GM12878 (cell line): ENCODE measurements around the gene DENND10. TPM values are rescaled to one million over a fixed set of nuclear protein-coding genes. Genes with fewer than 3 reads are reported as not detected.

Experiments used
- ATAC-seq: fragments of 200-7000 bp; cut with Tn5 transposase; 3 replicates; pipeline ENCODE4 v1.9.1; 2020; ENCODE audit warnings: mild to moderate bottlenecking, moderate library complexity
- BruUV-seq: library from RNA; stranded (reverse); fragments of 400-500 nt; replicated peaks from 2 replicates; lab custom pipeline; 2021; lab: Mats Ljungman, UMichigan
- CTCF ChIA-PET: fragments of 300-600 bp; sonication (Branson Sonifier 250); formaldehyde crosslinking; extraction: SDS; loops from one replicate; lab custom pipeline; 2021; ENCODE audit warnings: inconsistent platforms; lab: Yijun Ruan, JAX
- POLR2A ChIA-PET: fragments of 350-600 bp; formaldehyde crosslinking; extraction: SDS; loops from one replicate; lab custom pipeline; 2021; ENCODE audit warnings: inconsistent platforms; lab: Charles Lee
- RAD21 ChIA-PET: fragments of 300-600 bp; sonication (Branson Sonifier 250); formaldehyde crosslinking; loops from one replicate; lab custom pipeline; 2023; ENCODE audit warnings: antibody characterized with exemption; ENCODE audit not compliant: unreplicated experiment; lab: Charles Lee
- SMC1A ChIA-PET: fragments of 300-600 bp; sonication (Branson Sonifier 250); formaldehyde crosslinking; loops from one replicate; lab custom pipeline; 2023; ENCODE audit not compliant: unreplicated experiment, uncharacterized antibody; lab: Charles Lee
- DNase-seq: peaks from one replicate; pipeline ENCODE4 v3.0.0-alpha.2; 2011; ENCODE audit warnings: low read depth, low spot score
- FAIRE-seq: peaks from 3 replicates; lab custom pipeline; 2011; peaks lifted over from hg19 to GRCh38; lab: Jason Lieb, UNC
- H2AFZ ChIP-seq: 2 replicates; pipeline ENCODE4 v1.6.0; 2011; ENCODE audit warnings: low read depth, low read length, control low read depth; ENCODE audit not compliant: control insufficient read depth
- H3K27ac ChIP-seq: 2 replicates; pipeline ENCODE4 v1.5.1; 2011; ENCODE audit warnings: control low read depth; ENCODE audit not compliant: control insufficient read depth, insufficient read depth
- H3K27me3 ChIP-seq, 2 experiments: replicated peaks in 1 of 2; 2 replicates each; pipeline versions ENCODE4 v1.6.0 to v1.6.1; 2011; ENCODE audit warnings: low read length in 1 of 2; ENCODE audit not compliant: control insufficient read depth in 2 of 2, insufficient read depth in 2 of 2
- H3K36me3 ChIP-seq, 2 experiments: 2 replicates each; pipeline ENCODE4 v1.5.1; 2011; ENCODE audit warnings: low read length in 1 of 2; ENCODE audit not compliant: control insufficient read depth in 2 of 2, insufficient read depth in 2 of 2
- H3K4me1 ChIP-seq: 2 replicates; pipeline ENCODE4 v1.6.1; 2011; ENCODE audit warnings: mild to moderate bottlenecking, low read length, moderate library complexity, mixed read lengths; ENCODE audit not compliant: control insufficient read depth, insufficient read depth
- H3K4me2 ChIP-seq: 2 replicates; pipeline ENCODE4 v1.6.0; 2011; ENCODE audit warnings: control low read depth; ENCODE audit not compliant: control insufficient read depth, insufficient read depth
- H3K4me3 ChIP-seq: fragments of 200-600 bp; sonication (generic); 2 replicates; pipeline ENCODE4 v1.5.1; 2016
- H3K79me2 ChIP-seq: 2 replicates; pipeline ENCODE4 v1.6.0; 2011; ENCODE audit warnings: low read length; ENCODE audit not compliant: control insufficient read depth, insufficient read depth
- H3K9ac ChIP-seq: 2 replicates; pipeline ENCODE4 v1.8.0; 2011; ENCODE audit warnings: low read length, control low read depth, mixed read lengths; ENCODE audit not compliant: control insufficient read depth, insufficient read depth
- H3K9me3 ChIP-seq: replicated peaks from 3 replicates; pipeline ENCODE4 v1.5.1; 2011; ENCODE audit warnings: mild to moderate bottlenecking, low read length; ENCODE audit not compliant: control insufficient read depth, insufficient read depth
- H4K20me1 ChIP-seq: 2 replicates; pipeline ENCODE4 v1.6.0; 2011; ENCODE audit not compliant: control insufficient read depth, insufficient read depth
- CEBPB ChIP-seq, 2 experiments: fragments of 150-350 bp in 1 of 2; IDR thresholded peaks; 2 replicates each; pipeline ENCODE4 v1.6.1; 2012 to 2014; ENCODE audit warnings: low read depth in 2 of 2, low read length in 2 of 2, borderline replicate concordance in 1 of 2, inconsistent platforms in 1 of 2
- FOS ChIP-seq: IDR thresholded peaks from 3 replicates; pipeline ENCODE4 v1.6.1; 2011; ENCODE audit warnings: borderline replicate concordance; ENCODE audit not compliant: insufficient read length; ENCODE audit errors: extremely low read depth
- MYB ChIP-seq: fragments of 150-350 bp; IDR thresholded peaks from 2 replicates; pipeline ENCODE4 v1.6.1; 2014; ENCODE audit warnings: mild to moderate bottlenecking, low read depth, low read length, borderline replicate concordance
- PAX8 ChIP-seq: fragments of 450-650 bp; IDR thresholded peaks from 2 replicates; pipeline ENCODE4 v1.6.1; 2017; ENCODE audit warnings: mild to moderate bottlenecking, moderate library complexity
- POLR2AphosphoS2 ChIP-seq: IDR thresholded peaks from 2 replicates; pipeline ENCODE4 v1.6.1; 2011; ENCODE audit warnings: low read depth, mild to moderate bottlenecking, low read length, improper control_type of control experiment, moderate library complexity
- RAD51 ChIP-seq: fragments of 450-650 bp; IDR thresholded peaks from 2 replicates; pipeline ENCODE4 v1.6.1; 2016; ENCODE audit warnings: moderate library complexity, mild to moderate bottlenecking, inconsistent platforms
- SMAD5 ChIP-seq: IDR thresholded peaks from 2 replicates; pipeline ENCODE4 v1.6.1; 2016; ENCODE audit warnings: antibody characterized with exemption, low read depth
- ZNF217 ChIP-seq: fragments of 450-650 bp; IDR thresholded peaks from 2 replicates; pipeline ENCODE4 v1.6.1; 2017; ENCODE audit warnings: antibody characterized with exemption, mild to moderate bottlenecking
- WGBS: methylation state at CpG from one replicate; pipeline ENCODE4 v1.1.6; 2016; ENCODE audit warnings: low lambda C conversion rate; ENCODE audit not compliant: insufficient replicate concordance, insufficient coverage; ENCODE audit errors: missing lambda C conversion rate; 5-methylcytosine and 5-hydroxymethylcytosine counted together
- in situ Hi-C: fragments of 300-500 bp; cut with MboI; formaldehyde crosslinking; loops from 9 replicates; pipeline ENCODE4 v1.14.3; 2018; ENCODE audit warnings: mixed read lengths
- intact Hi-C: fragments of 100-400 bp; cut with micrococcal nuclease; formaldehyde crosslinking; loops from one replicate; pipeline ENCODE4 v1.14.2; 2022; ENCODE audit not compliant: unreplicated experiment
- polyA plus RNA-seq, 11 experiments: library from polyadenylated mRNA; depleted of rRNA in 4 of 11; unstranded in 6 of 11; stranded (reverse) in 5 of 11; fragments of >200 nt; fragmentation: Nextera tagmentation in 4 of 11; fragmentation: Illumina TruSeq in 1 of 11; extraction: Ambion mirVana in 4 of 11; extraction: Trizol in 1 of 11; gene quantifications; 1 replicate in 1 of 11; 2 replicates in 10 of 11; pipeline versions ENCODE4 v1.2.1 to v1.2.3, GENCODE V29; 2011 to 2016; ENCODE audit warnings: inconsistent platforms in 2 of 11, missing spikeins in 2 of 11, low read depth in 1 of 11
- total RNA-seq, 4 experiments: library from RNA; depleted of rRNA in 3 of 4; stranded (reverse); fragments of >200 nt in 3 of 4; fragmentation: Illumina TruSeq in 1 of 4; extraction: Trizol in 1 of 4; gene quantifications; 2 replicates each; pipeline versions ENCODE4 v1.2.1 to v1.2.3, GENCODE V29; 2013 to 2021
- TF ChIP-seq, protein P1 (sequence below): fragments of 450-650 bp; IDR thresholded peaks from 2 replicates; pipeline ENCODE4 v1.6.1; 2017; ENCODE audit warnings: mild to moderate bottlenecking
- TF ChIP-seq, protein P2 (sequence below): IDR thresholded peaks from 2 replicates; pipeline ENCODE4 v1.6.1; 2012; ENCODE audit warnings: mild to moderate bottlenecking, low read depth, low read length
- TF ChIP-seq, protein P3 (sequence below): fragments of 450-650 bp; IDR thresholded peaks from 2 replicates; pipeline ENCODE4 v1.6.1; 2017; ENCODE audit warnings: antibody characterized with exemption, mild to moderate bottlenecking, moderate library complexity
- TF ChIP-seq, protein P4 (sequence below): IDR thresholded peaks from 2 replicates; pipeline ENCODE4 v1.6.1; 2012; ENCODE audit warnings: low read depth, low read length, improper control_type of control experiment
- TF ChIP-seq, protein P5 (sequence below): fragments of 450-650 bp; conservative IDR thresholded peaks from 2 replicates; pipeline ENCODE4 v1.6.1; 2017; ENCODE audit warnings: mild to moderate bottlenecking, moderate library complexity

The DENND10 gene
- total and polyA plus RNA-seq, 10 of the 15 experiments (the other 5 are each of a cell fraction or from before 2014, with no cell fraction given), result 21.5 to 39.8 (median 26.2) TPM

DNA sequence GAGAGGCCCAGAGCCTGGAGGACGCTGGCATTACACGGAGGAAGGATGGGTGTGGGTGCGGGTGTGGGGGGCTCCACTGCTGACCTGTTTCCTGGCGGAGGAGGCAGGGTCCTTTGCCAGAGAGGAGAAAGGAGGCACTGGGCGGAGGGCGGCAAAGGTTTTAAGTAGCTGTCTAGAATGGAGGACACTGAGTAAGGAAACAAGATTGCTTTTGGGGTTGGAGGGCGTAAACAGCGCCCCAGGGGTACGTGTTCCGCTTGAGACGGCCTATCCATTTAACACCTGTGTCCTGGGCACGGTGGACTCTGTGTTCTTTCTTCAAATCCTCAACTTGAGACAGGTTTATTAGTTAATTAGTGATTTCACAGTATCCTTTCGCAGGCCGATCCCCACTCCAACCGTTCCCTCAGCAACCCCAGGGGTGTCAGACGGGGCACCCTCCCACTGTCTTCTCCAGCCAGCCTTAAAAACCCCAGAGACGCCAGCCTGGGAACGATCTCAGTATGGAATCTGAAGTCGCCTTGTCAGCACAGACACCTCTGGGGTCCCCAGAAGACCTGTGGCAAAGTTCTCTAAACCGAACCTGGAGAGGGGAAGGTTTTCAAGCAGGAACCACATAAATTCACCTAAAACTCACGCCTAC lies 36.8 kb downstream of the DENND10 start:
- POLR2A ChIA-PET, result no interaction called here
- intact Hi-C loops, result no loop called here
- Histone ChIP-seq H4K20me1 (no peaks in the 10 kb centered on the region), H3K79me2 (no peaks in the 10 kb centered on the region), H3K9ac (no peak overlapping the region), H3K4me2 (no peak overlapping the region), H3K4me1 (no peaks in the 10 kb centered on the region), H3K9me3 (no peaks in the 10 kb centered on the region), H3K27ac (no peak overlapping the region), H3K27me3 (no peaks in the 10 kb centered on the region), H2AFZ (no peak overlapping the region), H3K4me3 (no peak overlapping the region), H3K36me3 (peaks cover 0 to 8% of the 10 kb centered on the region in 2 experiments; a peak in 3 of 4 replicates)
- no TSS peak for BruUV-seq
- in situ Hi-C loops, result no loop called here
- CTCF ChIA-PET, result interaction anchor here (1.1 to 2.2 kb wide), 2 partner anchors 11 to 58 kb away, joined by 3 to 16 read pairs; no protein-coding TSS in a partner anchor
- RAD21 ChIA-PET, result no interaction called here
- DNase-seq (no peak), FAIRE-seq (no peak), ATAC-seq (no peak)
- SMC1A ChIA-PET, result no interaction called here
- 95% methylated on average over 21 of the region's 21 CpGs for WGBS
- TF ChIP-seq PAX8, result no peak
- TF ChIP-seq SMAD5, result no peak
- no peak for TF ChIP-seq MYB
- TF ChIP-seq, protein P1, sequence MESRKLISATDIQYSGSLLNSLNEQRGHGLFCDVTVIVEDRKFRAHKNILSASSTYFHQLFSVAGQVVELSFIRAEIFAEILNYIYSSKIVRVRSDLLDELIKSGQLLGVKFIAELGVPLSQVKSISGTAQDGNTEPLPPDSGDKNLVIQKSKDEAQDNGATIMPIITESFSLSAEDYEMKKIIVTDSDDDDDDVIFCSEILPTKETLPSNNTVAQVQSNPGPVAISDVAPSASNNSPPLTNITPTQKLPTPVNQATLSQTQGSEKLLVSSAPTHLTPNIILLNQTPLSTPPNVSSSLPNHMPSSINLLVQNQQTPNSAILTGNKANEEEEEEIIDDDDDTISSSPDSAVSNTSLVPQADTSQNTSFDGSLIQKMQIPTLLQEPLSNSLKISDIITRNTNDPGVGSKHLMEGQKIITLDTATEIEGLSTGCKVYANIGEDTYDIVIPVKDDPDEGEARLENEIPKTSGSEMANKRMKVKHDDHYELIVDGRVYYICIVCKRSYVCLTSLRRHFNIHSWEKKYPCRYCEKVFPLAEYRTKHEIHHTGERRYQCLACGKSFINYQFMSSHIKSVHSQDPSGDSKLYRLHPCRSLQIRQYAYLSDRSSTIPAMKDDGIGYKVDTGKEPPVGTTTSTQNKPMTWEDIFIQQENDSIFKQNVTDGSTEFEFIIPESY, result no peak
- TF ChIP-seq, protein P2, sequence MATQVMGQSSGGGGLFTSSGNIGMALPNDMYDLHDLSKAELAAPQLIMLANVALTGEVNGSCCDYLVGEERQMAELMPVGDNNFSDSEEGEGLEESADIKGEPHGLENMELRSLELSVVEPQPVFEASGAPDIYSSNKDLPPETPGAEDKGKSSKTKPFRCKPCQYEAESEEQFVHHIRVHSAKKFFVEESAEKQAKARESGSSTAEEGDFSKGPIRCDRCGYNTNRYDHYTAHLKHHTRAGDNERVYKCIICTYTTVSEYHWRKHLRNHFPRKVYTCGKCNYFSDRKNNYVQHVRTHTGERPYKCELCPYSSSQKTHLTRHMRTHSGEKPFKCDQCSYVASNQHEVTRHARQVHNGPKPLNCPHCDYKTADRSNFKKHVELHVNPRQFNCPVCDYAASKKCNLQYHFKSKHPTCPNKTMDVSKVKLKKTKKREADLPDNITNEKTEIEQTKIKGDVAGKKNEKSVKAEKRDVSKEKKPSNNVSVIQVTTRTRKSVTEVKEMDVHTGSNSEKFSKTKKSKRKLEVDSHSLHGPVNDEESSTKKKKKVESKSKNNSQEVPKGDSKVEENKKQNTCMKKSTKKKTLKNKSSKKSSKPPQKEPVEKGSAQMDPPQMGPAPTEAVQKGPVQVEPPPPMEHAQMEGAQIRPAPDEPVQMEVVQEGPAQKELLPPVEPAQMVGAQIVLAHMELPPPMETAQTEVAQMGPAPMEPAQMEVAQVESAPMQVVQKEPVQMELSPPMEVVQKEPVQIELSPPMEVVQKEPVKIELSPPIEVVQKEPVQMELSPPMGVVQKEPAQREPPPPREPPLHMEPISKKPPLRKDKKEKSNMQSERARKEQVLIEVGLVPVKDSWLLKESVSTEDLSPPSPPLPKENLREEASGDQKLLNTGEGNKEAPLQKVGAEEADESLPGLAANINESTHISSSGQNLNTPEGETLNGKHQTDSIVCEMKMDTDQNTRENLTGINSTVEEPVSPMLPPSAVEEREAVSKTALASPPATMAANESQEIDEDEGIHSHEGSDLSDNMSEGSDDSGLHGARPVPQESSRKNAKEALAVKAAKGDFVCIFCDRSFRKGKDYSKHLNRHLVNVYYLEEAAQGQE, result no peak
- TF ChIP-seq, protein P3, sequence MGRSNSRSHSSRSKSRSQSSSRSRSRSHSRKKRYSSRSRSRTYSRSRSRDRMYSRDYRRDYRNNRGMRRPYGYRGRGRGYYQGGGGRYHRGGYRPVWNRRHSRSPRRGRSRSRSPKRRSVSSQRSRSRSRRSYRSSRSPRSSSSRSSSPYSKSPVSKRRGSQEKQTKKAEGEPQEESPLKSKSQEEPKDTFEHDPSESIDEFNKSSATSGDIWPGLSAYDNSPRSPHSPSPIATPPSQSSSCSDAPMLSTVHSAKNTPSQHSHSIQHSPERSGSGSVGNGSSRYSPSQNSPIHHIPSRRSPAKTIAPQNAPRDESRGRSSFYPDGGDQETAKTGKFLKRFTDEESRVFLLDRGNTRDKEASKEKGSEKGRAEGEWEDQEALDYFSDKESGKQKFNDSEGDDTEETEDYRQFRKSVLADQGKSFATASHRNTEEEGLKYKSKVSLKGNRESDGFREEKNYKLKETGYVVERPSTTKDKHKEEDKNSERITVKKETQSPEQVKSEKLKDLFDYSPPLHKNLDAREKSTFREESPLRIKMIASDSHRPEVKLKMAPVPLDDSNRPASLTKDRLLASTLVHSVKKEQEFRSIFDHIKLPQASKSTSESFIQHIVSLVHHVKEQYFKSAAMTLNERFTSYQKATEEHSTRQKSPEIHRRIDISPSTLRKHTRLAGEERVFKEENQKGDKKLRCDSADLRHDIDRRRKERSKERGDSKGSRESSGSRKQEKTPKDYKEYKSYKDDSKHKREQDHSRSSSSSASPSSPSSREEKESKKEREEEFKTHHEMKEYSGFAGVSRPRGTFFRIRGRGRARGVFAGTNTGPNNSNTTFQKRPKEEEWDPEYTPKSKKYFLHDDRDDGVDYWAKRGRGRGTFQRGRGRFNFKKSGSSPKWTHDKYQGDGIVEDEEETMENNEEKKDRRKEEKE, result no peak
- TF ChIP-seq RAD51, result no peak
- TF ChIP-seq CEBPB (IDR thresholded peaks at IDR 0.05; ENCODE audit: borderline replicate concordance in 1 of 2, low read depth in 2 of 2, low read length in 2 of 2), result no peak
- TF ChIP-seq POLR2AphosphoS2, result no peak
- TF ChIP-seq FOS, result no peak
- TF ChIP-seq, protein P4, sequence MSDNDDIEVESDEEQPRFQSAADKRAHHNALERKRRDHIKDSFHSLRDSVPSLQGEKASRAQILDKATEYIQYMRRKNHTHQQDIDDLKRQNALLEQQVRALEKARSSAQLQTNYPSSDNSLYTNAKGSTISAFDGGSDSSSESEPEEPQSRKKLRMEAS, result no peak
- TF ChIP-seq ZNF217, result no peak
- TF ChIP-seq, protein P5, sequence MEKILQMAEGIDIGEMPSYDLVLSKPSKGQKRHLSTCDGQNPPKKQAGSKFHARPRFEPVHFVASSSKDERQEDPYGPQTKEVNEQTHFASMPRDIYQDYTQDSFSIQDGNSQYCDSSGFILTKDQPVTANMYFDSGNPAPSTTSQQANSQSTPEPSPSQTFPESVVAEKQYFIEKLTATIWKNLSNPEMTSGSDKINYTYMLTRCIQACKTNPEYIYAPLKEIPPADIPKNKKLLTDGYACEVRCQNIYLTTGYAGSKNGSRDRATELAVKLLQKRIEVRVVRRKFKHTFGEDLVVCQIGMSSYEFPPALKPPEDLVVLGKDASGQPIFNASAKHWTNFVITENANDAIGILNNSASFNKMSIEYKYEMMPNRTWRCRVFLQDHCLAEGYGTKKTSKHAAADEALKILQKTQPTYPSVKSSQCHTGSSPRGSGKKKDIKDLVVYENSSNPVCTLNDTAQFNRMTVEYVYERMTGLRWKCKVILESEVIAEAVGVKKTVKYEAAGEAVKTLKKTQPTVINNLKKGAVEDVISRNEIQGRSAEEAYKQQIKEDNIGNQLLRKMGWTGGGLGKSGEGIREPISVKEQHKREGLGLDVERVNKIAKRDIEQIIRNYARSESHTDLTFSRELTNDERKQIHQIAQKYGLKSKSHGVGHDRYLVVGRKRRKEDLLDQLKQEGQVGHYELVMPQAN, result no peak
